Natural killer cell (primary cell): ENCODE results near the gene IMMP1L. TPM values are rescaled to one million over a fixed set of nuclear protein-coding genes. Genes with fewer than 3 reads are reported as not detected.

Experiments used
- ATAC-seq, 3 donors: fragments of 150-1000 bp in 2 of 3; fragments of 200-7000 bp in 1 of 3; cut with Tn5 transposase; 1 replicate in 1 of 3; 2 replicates in 2 of 3; pipeline ENCODE4 v1.10.0; 2021; ENCODE audit warnings: mild to moderate bottlenecking in 2 of 3, moderate library complexity in 2 of 3
- DNase-seq, 2 donors: peaks; one replicate each; pipeline versions ENCODE4 v3.0.0 to v3.0.0-alpha.2; 2013 to 2021; ENCODE audit warnings: mixed read lengths in 1 of 2
- H3K27ac ChIP-seq: one replicate; pipeline ENCODE4 v1.5.1; 2013; ENCODE audit warnings: mild to moderate bottlenecking, low read length
- H3K27me3 ChIP-seq: one replicate; pipeline ENCODE4 v1.6.1; 2013; ENCODE audit warnings: low read length; ENCODE audit not compliant: control insufficient read depth, insufficient read depth
- H3K36me3 ChIP-seq: one replicate; pipeline ENCODE4 v1.6.1; 2013; ENCODE audit warnings: low read length; ENCODE audit not compliant: control insufficient read depth, insufficient read depth
- H3K4me1 ChIP-seq: one replicate; pipeline ENCODE4 v1.6.1; 2013; ENCODE audit warnings: low read length; ENCODE audit not compliant: control insufficient read depth, insufficient read depth
- H3K4me3 ChIP-seq: one replicate; pipeline ENCODE4 v1.5.1; 2013; ENCODE audit warnings: low read length
- H3K9me3 ChIP-seq: one replicate; pipeline ENCODE4 v1.6.1; 2013; ENCODE audit warnings: low read length; ENCODE audit not compliant: control insufficient read depth, insufficient read depth
- H3K27ac Mint-ChIP-seq, 2 donors: one replicate each; pipeline ENCODE4 v1.8.0; 2022; ENCODE audit warnings: mild to moderate bottlenecking in 2 of 2, mixed read lengths in 2 of 2, moderate library complexity in 1 of 2
- H3K27me3 Mint-ChIP-seq, 2 donors: one replicate each; pipeline ENCODE4 v1.8.0; 2022; ENCODE audit warnings: low read depth in 2 of 2, mixed read lengths in 2 of 2
- H3K36me3 Mint-ChIP-seq: one replicate; pipeline ENCODE4 v1.8.0; 2022; ENCODE audit warnings: mixed read lengths
- H3K4me1 Mint-ChIP-seq, 2 donors: one replicate each; pipeline ENCODE4 v1.8.0; 2022; ENCODE audit warnings: mixed read lengths in 2 of 2
- H3K4me3 Mint-ChIP-seq: one replicate; pipeline ENCODE4 v1.8.0; 2022; ENCODE audit warnings: mild to moderate bottlenecking, moderate library complexity, mixed read lengths
- H3K9me3 Mint-ChIP-seq, 2 donors: one replicate each; pipeline ENCODE4 v1.8.0; 2022; ENCODE audit warnings: mixed read lengths in 2 of 2
- CTCF ChIP-seq: fragments of 200-600 bp; IDR thresholded peaks from one replicate; pipeline ENCODE4 v1.8.0; 2022; ENCODE audit warnings: antibody characterized with exemption
- WGBS: methylation state at CpG from one replicate; pipeline ENCODE4 v1.1.7; 2013; ENCODE audit warnings: missing lambda C conversion rate; ENCODE audit not compliant: insufficient coverage; 5-methylcytosine and 5-hydroxymethylcytosine counted together
- intact Hi-C: fragments of 100-400 bp; cut with micrococcal nuclease; formaldehyde crosslinking; loops from one replicate; pipeline ENCODE4 v1.14.2; 2022
- total RNA-seq, 4 donors: library from RNA; stranded (reverse); fragments of 120-200 nt in 1 of 4; gene quantifications; one replicate each; pipeline versions ENCODE4 v1.2.3 to v1.2.4, GENCODE V29; 2013 to 2022

The IMMP1L gene
- total RNA-seq, 3 donors from 2014 or later (not counting 1 experiment from before 2014, with no cell fraction given) = 12.0 to 17.3 (median 15.7) TPM

- no peaks in the 10 kb centered on the region for H3K36me3 Mint-ChIP-seq
- H3K4me3 Mint-ChIP-seq = no peak overlapping the region
- H3K9me3 Mint-ChIP-seq = no peaks in the 10 kb centered on the region
- Histone ChIP-seq H3K27ac (no peak overlapping the region), H3K27me3 (no peaks in the 10 kb centered on the region), H3K9me3 (no peaks in the 10 kb centered on the region), H3K4me1 (no peaks in the 10 kb centered on the region), H3K36me3 (peaks cover 2% of the 10 kb centered on the region), H3K4me3 (no peak overlapping the region)
- no peak overlapping the region for H3K27ac Mint-ChIP-seq
- no peaks in the 10 kb centered on the region for H3K27me3 Mint-ChIP-seq
- no peak for ATAC-seq
- DNase-seq = no peak
- no peaks in the 10 kb centered on the region for H3K4me1 Mint-ChIP-seq
- 97% methylated on average over 2 of the region's 2 CpGs for WGBS
- intact Hi-C loops = no loop called here
- no peak for TF ChIP-seq CTCF
Measured at GRCh38 chr11:31421820-31422219, 87.6 kb downstream of the IMMP1L start.

DNA sequence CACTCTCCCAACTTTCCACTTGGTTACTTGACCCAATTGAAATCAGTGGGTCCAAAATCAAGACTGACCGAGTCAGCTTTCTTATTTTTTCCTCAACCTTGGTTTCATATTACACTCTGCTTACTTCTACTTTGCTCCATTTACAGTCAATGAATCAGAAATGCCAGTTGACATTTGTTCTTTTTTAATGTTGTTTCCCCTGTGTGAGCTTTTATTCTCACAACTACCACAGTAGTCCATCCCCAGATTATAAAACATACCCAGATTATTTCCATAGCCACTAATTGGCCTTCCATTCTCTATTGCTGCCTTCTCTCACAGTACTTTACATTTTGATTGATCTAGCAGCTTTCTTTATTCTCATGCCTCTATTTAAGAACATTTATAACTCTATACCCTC, 89.8 kb downstream of the IMMP1L start:
- no peak overlapping the region for H3K4me3 ChIP-seq
- intact Hi-C loops = no loop called here
- no peak overlapping the region for H3K27ac ChIP-seq
- 96% methylated on average over 1 of the region's 1 CpG for WGBS
- Mint-ChIP-seq H3K4me3 (no peak overlapping the region), H3K36me3 (no peaks in the 10 kb centered on the region), H3K27me3 (no peaks in the 10 kb centered on the region), H3K27ac (no peak overlapping the region), H3K9me3 (no peaks in the 10 kb centered on the region), H3K4me1 (no peaks in the 10 kb centered on the region)
- no peaks in the 10 kb centered on the region for H3K4me1 ChIP-seq
- no peak for ATAC-seq
- no peak for DNase-seq
- TF ChIP-seq CTCF = no peak
- no peaks in the 10 kb centered on the region for H3K9me3 ChIP-seq
- no peaks in the 10 kb centered on the region for H3K27me3 ChIP-seq
- H3K36me3 ChIP-seq = peaks cover 12% of the 10 kb centered on the region

GRCh38 chr11:31419138-31419537, 90.3 kb downstream of the IMMP1L start:
- no peak for DNase-seq
- Histone ChIP-seq H3K27me3 (no peaks in the 10 kb centered on the region), H3K36me3 (peaks cover 12% of the 10 kb centered on the region), H3K9me3 (no peaks in the 10 kb centered on the region), H3K27ac (no peak overlapping the region), H3K4me3 (no peak overlapping the region), H3K4me1 (no peaks in the 10 kb centered on the region)
- Mint-ChIP-seq H3K9me3 (no peaks in the 10 kb centered on the region), H3K4me3 (no peak overlapping the region), H3K36me3 (no peaks in the 10 kb centered on the region), H3K27me3 (no peaks in the 10 kb centered on the region), H3K27ac (no peak overlapping the region), H3K4me1 (no peaks in the 10 kb centered on the region)
- no peak for ATAC-seq
- WGBS = 94% methylated on average over 3 of the region's 3 CpGs
- no peak for TF ChIP-seq CTCF
- intact Hi-C loops = no loop called here

DNA sequence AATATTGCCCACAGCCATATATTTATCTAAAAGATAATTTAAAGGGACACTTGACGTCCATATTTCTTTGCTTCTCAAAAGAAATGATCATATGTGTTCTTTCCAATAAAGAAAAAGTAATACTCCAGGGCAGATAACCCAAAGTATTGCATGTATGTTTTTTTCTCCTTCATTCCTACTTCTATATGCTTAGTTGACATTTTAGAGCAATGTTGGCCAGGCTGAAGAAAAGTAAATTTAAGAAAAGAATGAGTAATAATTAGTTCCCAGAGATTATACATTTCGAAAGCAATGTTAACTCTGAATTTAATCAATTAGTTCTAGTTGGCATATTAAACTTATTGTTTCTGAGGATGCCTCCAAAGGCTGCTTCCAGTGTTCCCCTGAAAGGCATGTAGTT, 91.6 kb downstream of the IMMP1L start:
- intact Hi-C loops = no loop called here
- Histone ChIP-seq H3K36me3 (peaks cover 12% of the 10 kb centered on the region), H3K27me3 (no peaks in the 10 kb centered on the region), H3K9me3 (no peaks in the 10 kb centered on the region), H3K4me3 (no peak overlapping the region), H3K4me1 (no peaks in the 10 kb centered on the region), H3K27ac (no peak overlapping the region)
- Mint-ChIP-seq H3K4me3 (no peak overlapping the region), H3K36me3 (no peaks in the 10 kb centered on the region), H3K27ac (no peak overlapping the region), H3K9me3 (no peaks in the 10 kb centered on the region), H3K4me1 (no peaks in the 10 kb centered on the region), H3K27me3 (no peaks in the 10 kb centered on the region)
- DNase-seq (no peak), ATAC-seq (no peak)
- WGBS = 100% methylated on average over 1 of the region's 2 CpGs
- no peak for TF ChIP-seq CTCF
